HG03565 (cell line): ENCODE results near the gene SLC16A2.
"Not testable (repeated sequence)": the region's sequence is repeated elsewhere in the genome, so short reads cannot be mapped to it uniquely, and the experiment has no call there.

ENCODE experiments used
- ATAC-seq: cut with Tn5 transposase; IDR thresholded peaks from one replicate; pipeline ENCODE4 v1.9.1; 2021; ENCODE audit warnings: mild to moderate bottlenecking, moderate library complexity; ENCODE audit not compliant: unreplicated experiment

Gene SLC16A2

DNA sequence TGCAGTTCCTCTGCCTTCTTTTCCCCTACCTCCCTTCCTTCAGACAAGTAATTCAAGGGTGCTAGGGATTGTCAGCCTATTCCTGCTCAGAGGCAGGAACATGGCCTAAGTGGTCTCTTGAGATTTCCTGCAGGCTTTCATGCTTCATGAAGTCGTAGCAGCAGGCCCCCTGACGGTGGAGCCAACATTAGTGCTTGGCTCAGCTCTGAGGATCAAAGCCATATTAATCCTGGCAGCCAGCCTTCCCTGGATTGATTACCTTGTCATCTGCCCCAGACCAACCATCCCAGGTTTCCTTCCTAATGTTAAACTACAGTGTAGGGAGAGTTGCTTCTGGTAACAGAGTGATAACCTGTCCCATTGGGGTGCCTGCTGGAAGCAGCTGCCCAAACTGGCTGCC lies 84.1 kb downstream of the SLC16A2 start:
- ATAC-seq = no peak

DNA sequence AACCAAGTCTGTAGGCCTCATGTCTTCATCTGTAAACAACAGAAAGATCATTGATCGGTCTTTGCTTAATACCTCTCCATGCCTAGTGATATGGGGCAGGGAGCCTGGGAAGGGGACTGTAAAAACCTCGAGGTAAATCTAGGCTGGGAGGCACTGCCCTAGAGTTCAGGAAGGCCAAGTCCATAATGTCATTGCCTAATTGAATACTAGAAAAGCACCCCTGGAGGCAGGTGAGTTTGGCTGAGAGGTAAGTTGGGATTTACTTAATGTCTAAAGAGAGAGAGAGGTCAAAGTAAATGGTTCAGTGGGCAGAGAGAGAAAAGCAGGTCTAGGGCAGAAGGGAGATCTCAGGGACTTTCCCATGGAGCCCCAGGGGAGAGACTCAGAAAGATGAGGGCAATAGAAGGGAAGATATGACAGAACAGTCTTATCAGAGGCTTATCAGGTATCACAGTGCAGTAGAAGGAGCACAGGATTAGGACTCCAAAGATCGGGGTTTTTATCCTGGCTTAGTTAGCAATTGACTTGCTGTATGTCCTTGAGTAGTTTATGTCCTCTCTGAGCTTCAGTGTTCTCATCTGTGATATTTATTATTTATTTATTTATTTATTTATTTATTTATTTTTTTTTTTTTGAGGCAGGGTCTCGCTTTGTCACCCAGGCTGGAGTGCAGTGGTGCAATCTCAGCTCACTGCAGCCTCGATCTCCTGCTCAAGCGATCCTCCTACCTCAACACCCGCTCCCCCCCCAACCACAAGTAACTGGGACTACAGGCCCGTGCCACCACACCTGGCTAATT lies 85.2 kb downstream of the SLC16A2 start:
- peak; percentile 94 for ATAC-seq

GRCh38 chrX:74507191-74507590 lies 85.9 kb downstream of the SLC16A2 start:
- ATAC-seq = no peak

GRCh38 chrX:74509989-74510388 lies 88.7 kb downstream of the SLC16A2 start:
- ATAC-seq = no peak

GRCh38 chrX:74510401-74510800 lies 89.1 kb downstream of the SLC16A2 start:
- peak; percentile 41 for ATAC-seq

DNA sequence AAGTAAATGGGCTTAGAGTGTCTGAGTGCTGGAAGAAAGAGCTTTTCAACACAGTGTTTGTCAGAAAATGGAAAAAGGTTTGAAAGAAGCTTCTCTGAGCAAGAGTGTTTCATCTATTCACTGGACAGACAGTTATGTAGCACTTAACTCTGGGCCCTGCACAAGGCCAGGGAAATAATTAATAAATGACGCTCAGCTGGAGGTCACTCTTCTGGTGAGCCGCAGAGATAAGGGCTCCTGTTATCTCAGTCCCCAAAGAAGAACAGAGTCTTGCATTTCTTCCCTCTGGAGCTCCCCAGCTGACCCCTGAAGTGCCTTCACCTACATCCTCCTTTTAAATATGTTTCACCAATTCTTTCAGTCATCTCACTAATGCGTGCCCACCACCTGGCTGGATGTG lies 90.4 kb downstream of the SLC16A2 start:
- ATAC-seq = no peak

DNA sequence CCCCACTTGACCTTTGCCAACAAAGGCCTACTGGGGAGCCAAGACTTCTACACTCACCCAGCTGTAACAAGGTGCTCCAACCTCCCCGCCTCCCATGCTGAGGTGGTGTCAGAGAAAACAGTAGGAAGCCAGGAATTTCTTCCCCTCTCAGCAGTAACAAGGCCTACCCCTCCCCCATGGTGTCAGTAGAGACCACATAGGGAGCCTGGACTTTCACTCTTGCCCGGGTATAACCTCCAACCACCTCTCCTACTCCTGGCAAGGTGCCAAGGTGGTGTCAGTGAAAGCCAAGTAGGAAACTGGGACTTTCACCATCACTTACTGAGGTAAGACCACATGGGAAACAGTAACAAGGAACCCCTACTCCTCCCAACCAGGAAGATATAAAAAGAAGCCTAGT lies 93.1 kb downstream of the SLC16A2 start:
- ATAC-seq = no peak

DNA sequence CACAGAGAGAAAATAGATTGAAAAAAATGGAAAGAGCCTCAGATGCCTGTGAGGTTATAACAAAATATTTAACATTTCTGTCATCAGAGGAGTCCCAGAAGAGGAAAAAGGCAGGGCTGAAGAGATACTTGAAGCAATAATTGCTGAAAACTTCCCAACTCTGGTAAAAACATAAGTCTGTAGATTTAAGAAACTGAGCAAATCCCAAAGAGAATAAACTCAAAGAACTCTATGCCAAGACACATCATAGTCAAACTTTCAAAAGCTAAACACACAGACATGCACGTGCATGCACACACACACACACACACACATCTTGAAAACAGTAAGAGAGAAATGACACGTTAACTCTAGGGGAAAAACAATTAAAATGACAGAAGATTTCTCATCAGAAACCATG lies 94.1 kb downstream of the SLC16A2 start:
- no peak for ATAC-seq

DNA sequence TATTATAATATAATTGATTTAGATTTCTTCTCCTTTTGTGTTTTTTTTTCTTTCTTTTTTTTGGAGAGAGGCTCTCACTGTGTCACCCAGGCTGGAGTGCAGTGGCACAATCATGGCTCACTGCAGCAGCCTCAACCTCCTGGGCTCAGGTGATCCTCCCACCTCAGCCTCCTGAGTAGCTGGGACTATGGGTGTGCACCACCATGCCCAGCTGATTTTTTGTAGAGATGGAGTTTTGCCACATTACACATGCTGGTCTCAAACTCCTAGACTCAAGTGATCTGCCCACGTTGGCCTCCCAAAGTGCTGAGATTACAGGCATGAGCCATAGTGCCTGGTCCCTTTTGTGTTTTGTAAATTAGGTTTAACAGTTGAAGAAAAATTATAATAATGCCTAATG lies 94.7 kb downstream of the SLC16A2 start:
- not testable (repeated sequence) for ATAC-seq

DNA sequence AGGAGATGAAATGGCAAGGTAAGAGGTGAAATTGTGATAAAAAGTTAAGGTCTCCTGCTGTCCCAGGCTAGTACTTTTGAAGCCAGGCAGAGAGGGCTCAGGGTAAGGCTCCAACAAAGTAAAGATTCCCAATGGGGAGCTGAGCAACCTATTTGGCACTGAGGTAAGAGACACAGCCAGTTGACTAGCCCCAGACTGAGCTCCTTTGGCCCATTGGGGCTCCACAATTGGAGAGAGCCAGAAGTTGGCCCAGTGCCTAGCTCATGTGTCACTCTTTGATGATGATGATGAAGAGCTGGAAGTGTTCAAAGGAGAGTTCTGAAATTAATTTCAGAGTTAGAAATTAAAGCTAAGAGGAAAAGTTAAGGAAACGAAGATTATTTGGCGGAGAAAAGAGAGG lies 98.6 kb downstream of the SLC16A2 start:
- ATAC-seq = no peak

DNA sequence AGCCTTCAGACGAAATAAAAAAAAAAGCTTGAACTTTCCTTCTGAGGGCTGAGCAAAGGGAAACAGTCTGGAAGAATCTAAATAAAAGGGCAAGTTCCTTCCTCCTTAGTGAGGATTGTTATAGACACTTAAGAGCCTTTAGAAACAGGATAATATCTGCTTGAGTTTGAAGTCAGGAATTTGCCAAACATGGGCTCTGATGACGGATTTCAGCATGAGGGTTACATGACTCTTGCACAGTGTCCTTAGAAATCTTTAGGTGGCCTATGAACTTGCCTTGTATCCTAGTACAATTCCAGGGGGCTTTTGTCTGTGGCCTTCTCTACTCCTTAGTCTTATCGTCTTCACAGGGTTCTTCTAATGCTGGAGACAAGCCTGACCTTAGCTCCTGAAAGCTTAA lies 99.0 kb downstream of the SLC16A2 start:
- no peak for ATAC-seq

GRCh38 chrX:74520896-74521295 lies 99.6 kb downstream of the SLC16A2 start:
- no peak for ATAC-seq

- no peak for ATAC-seq
Observed at GRCh38 chrX:74521961-74522751, 100.9 kb downstream of the SLC16A2 start.

DNA sequence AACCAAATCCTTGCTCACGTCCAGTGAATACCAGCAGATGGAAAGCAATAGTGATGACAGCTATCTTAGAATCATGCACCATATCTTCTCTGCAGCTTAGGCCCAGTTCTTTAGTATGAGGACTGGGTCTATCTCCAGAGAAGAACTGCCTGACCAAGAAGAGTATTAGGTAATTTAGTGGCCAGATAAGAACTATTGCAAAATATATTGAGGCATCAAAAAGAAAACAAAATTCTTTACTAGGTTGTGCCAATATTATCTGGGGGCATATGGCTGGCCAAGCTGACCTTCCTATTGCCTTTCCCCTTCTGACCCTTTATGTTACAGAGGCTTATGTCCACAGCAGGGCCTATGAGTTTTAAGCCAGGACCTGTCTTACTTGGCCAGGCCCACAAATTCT lies 101.9 kb downstream of the SLC16A2 start:
- ATAC-seq = no peak

DNA sequence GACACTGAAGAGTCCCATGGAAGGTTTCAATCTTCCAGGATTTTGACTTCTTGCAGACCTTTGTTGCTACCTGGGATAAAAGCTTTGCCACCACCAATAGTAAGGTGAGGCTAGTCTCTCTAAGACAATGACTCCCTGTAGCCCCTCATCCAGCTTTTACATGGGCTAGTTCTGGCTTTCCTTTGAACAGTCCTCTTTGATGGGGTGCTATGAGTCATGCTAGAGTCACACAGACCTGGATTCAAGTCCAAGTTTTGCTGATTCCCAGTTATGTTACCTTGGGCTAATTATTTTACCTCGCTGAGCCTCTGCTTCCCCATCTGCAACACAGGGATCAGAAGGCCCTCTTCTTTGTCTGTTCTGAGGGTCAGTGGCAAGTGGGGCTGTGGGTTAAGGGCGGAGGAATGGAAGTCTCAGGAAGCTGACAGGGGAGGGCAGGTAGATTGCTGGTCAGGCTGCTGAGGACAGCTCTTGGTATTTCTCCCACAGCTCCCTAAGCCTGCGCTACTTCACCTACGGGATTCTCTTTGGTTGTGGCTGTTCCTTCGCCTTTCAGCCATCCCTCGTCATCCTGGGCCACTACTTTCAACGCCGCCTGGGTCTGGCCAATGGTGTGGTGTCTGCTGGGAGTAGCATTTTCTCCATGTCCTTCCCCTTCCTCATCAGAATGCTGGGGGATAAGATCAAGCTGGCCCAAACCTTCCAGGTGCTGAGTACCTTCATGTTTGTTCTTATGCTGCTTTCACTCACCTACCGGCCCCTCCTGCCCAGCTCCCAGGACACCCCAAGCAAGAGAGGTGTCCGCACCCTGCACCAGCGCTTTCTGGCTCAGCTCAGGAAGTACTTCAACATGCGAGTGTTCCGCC lies 102.8 kb downstream of the SLC16A2 start:
- ATAC-seq = no peak

DNA sequence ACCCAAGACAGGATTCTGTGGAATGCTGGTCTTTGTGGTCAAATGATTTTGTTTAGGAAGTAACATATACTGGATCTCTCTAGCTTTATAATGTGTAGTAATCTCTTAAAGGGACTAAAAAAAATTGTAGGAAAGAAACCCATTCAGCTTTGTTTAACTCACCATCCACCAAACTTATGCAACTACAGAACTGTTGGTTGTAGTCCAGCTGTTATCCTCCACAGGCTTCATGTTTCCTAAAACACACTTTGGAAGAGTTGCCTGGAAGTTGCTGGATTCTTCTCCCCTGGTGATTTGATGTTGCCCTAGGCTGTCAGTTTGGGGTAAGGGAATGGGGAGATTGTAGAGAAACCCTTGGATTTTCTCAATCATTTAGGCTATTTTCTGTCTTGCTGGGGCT lies 103.8 kb downstream of the SLC16A2 start:
- no peak for ATAC-seq

DNA sequence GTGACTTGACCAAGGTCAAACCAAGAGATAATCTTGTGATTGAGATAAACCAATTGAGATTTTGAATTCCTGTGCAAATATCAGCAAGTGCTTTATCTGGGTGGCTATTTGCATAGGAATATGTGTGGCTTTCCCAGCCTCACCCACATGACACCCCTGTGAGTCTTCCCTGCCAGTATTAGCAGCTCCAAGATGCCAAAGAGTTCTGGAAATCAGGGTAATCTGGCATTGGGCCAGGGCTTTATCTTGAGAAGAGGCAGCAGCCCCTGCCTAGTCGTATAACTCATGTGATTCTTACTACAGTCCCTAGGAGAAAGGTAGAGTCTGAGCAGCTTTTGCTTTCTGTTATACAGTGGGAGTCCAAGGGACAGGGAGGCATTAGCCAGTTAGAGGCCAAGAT lies 105.5 kb downstream of the SLC16A2 start:
- no peak for ATAC-seq

- ATAC-seq = no peak
Observed at GRCh38 chrX:74527350-74527749, 106.1 kb downstream of the SLC16A2 start.

DNA sequence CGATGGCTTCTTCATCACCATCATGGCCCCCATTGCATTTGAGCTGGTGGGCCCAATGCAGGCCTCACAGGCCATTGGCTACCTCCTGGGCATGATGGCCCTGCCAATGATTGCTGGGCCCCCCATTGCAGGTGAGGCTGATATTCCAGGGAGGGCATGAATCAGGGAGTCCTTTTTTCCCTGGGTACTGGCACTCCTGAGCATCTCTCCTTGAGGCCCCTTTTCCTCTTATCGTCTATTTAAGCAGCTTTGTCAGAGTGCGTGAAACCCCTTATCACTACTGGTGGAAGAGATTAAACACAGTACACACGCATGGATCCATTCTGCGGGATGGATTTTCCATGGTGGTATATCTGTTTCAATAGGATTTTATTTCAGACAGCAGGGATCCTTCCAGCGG lies 108.0 kb downstream of the SLC16A2 start:
- ATAC-seq = no peak

DNA sequence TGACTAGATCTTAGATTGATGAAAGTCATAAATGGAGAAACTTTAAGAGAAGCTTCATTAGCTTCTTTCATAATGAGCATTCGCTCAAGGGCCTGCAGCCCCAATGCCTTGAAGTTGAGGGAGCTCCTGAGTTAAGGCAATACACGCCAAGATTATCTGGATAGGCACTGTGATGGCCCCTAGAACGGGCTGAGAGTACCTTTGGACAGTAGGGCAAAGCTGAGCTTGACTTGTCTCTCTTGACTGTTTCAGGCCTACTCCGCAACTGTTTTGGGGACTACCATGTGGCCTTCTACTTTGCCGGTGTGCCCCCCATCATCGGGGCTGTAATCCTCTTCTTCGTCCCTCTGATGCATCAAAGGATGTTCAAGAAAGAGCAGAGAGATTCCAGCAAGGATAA lies 109.8 kb downstream of the SLC16A2 start:
- ATAC-seq = no peak

DNA sequence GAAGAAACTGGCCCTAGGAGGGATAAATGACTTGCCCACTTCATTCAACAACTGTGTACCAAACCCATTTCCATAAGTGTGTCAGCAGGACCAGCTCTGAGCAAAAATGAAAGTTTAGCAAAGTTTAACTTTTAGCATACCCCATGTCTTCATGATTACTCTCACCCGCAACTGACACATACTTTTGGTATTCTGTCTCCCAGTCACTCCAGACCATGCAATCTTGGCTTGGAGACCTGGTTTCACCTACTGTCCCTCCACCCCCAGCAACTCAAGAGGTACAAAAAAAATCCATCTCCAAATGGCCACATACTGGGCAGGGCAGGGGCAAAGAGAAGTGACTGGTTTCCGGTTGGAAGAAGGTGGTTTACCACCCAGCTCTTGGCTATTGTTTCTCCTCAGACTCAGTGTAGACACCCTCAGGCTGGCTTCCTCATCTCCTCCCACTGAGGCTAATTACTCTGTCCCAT lies 113.3 kb downstream of the SLC16A2 start:
- ATAC-seq = peak; percentile 44
